ENCODE data around the gene RAP2B.

DNA sequence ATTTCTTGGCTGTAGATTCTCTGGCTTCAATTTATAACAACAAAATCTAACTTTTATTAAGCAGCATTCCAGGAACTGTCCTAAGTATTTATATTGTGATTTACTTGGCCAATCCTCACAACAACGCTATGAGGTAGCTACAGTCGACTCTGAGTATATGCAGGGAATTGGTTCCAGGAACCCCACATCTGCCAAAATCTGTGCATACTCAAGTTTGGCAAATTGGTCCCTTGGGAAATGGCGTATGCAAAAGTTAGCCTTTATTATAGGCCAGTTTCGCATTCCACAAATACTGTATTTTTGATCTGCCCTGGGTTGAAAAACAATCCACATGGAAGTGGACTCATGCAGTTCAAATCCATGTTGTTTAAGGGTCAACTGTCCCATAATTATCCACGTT is 53.9 kb downstream of the RAP2B start:
- TF ChIP-seq POLR2AphosphoS5 (IDR thresholded peaks at IDR 0.05; ENCODE audit: low read depth, low read length) = no peak
- TF ChIP-seq FOXP2 (optimal IDR thresholded peaks at IDR 0.05; ENCODE audit: borderline replicate concordance, extremely low read depth, extremely low read length, insufficient read depth) = no peak

All from PFSK-1 (cell line).